Stimulated activated naive CD8-positive, alpha-beta T cell treated with anti-CD3 and anti-CD28 coated beads, Interleukin-15, Interleukin-2, amounts not matched to agents 100 ng/mL and 50 ng/mL, for 24 hours (primary cell): Measurements from ENCODE around the gene CTF1.
A peak's percentile ranks its signal among the peaks of the same experiment; 100 is the strongest.
"Not testable (repeated sequence)": the region's sequence is repeated elsewhere in the genome, so short reads cannot be mapped to it uniquely, and the experiment has no call there.

Experiments
- H3K27ac Mint-ChIP-seq: one replicate; pipeline ENCODE4 v1.8.0; 2021; ENCODE audit warnings: mild to moderate bottlenecking, mixed read lengths
- H3K27me3 Mint-ChIP-seq: one replicate; pipeline ENCODE4 v1.8.0; 2021; ENCODE audit warnings: mixed read lengths
- H3K36me3 Mint-ChIP-seq: one replicate; pipeline ENCODE4 v1.8.0; 2021; ENCODE audit warnings: low read depth, mixed read lengths
- H3K4me1 Mint-ChIP-seq: one replicate; pipeline ENCODE4 v1.8.0; 2021; ENCODE audit warnings: low read depth, mixed read lengths
- H3K4me3 Mint-ChIP-seq: one replicate; pipeline ENCODE4 v1.8.0; 2021; ENCODE audit warnings: mild to moderate bottlenecking, mixed read lengths
- H3K9me3 Mint-ChIP-seq: one replicate; pipeline ENCODE4 v1.8.0; 2021; ENCODE audit warnings: mixed read lengths

Gene CTF1

GRCh38 chr16:30896261-30896888 lies at the start of gene CTF1:
Gene CTF1 (plus strand): TSS chr16:30896614. CDS start chr16:30896644, 30 bp downstream.
- peak within 1 kb of the TSS; percentile 91 for H3K27ac Mint-ChIP-seq
- peaks cover 53% of the 10 kb centered on the region for H3K4me1 Mint-ChIP-seq
- no peaks in the 10 kb centered on the region for H3K9me3 Mint-ChIP-seq
- no peaks in the 10 kb centered on the region for H3K27me3 Mint-ChIP-seq
- peaks cover 3% of the 10 kb centered on the region for H3K36me3 Mint-ChIP-seq
- peak within 1 kb of the TSS; percentile 66 for H3K4me3 Mint-ChIP-seq

- H3K27me3 Mint-ChIP-seq: no peaks in the 10 kb centered on the region
- no peaks in the 10 kb centered on the region for H3K36me3 Mint-ChIP-seq
- H3K27ac Mint-ChIP-seq: no peak overlapping the region
- no peak overlapping the region for H3K4me3 Mint-ChIP-seq
- H3K4me1 Mint-ChIP-seq: peaks cover 13% of the 10 kb centered on the region
- H3K9me3 Mint-ChIP-seq: no peaks in the 10 kb centered on the region
Measured at GRCh38 chr16:30846649-30847402, 49.6 kb upstream of the CTF1 start.

- Mint-ChIP-seq H3K4me3 (no peak overlapping the region), H3K9me3 (no peaks in the 10 kb centered on the region), H3K27ac (no peak overlapping the region), H3K4me1 (peaks cover 2% of the 10 kb centered on the region), H3K27me3 (no peaks in the 10 kb centered on the region), H3K36me3 (no peaks in the 10 kb centered on the region)
Measured at GRCh38 chr16:30850246-30850645, 46.2 kb upstream of the CTF1 start.

- no peaks in the 10 kb centered on the region for H3K4me1 Mint-ChIP-seq
- no peak overlapping the region for H3K4me3 Mint-ChIP-seq
- no peaks in the 10 kb centered on the region for H3K27me3 Mint-ChIP-seq
- H3K27ac Mint-ChIP-seq: no peak overlapping the region
- no peaks in the 10 kb centered on the region for H3K9me3 Mint-ChIP-seq
- no peaks in the 10 kb centered on the region for H3K36me3 Mint-ChIP-seq
Measured at GRCh38 chr16:30853758-30854157, 42.7 kb upstream of the CTF1 start.

GRCh38 chr16:30858111-30858495 lies 38.3 kb upstream of the CTF1 start:
- Mint-ChIP-seq H3K4me1 (no peaks in the 10 kb centered on the region), H3K36me3 (no peaks in the 10 kb centered on the region), H3K27me3 (no peaks in the 10 kb centered on the region), H3K9me3 (no peaks in the 10 kb centered on the region), H3K27ac (no peak overlapping the region), H3K4me3 (no peak overlapping the region)

GRCh38 chr16:30858829-30859423 lies 37.5 kb upstream of the CTF1 start:
- no peaks in the 10 kb centered on the region for H3K36me3 Mint-ChIP-seq
- no peaks in the 10 kb centered on the region for H3K27me3 Mint-ChIP-seq
- no peak overlapping the region for H3K27ac Mint-ChIP-seq
- no peak overlapping the region for H3K4me3 Mint-ChIP-seq
- no peaks in the 10 kb centered on the region for H3K4me1 Mint-ChIP-seq
- H3K9me3 Mint-ChIP-seq: no peaks in the 10 kb centered on the region

- H3K4me3 Mint-ChIP-seq, H3K27me3 Mint-ChIP-seq, H3K4me1 Mint-ChIP-seq, H3K36me3 Mint-ChIP-seq, H3K9me3 Mint-ChIP-seq, H3K27ac Mint-ChIP-seq: not testable (repeated sequence)
Measured at GRCh38 chr16:30860729-30861128, 35.7 kb upstream of the CTF1 start.

- not testable (repeated sequence) for H3K9me3 Mint-ChIP-seq, H3K27ac Mint-ChIP-seq, H3K4me3 Mint-ChIP-seq, H3K27me3 Mint-ChIP-seq, H3K4me1 Mint-ChIP-seq, H3K36me3 Mint-ChIP-seq
Measured at GRCh38 chr16:30863178-30863577, 33.2 kb upstream of the CTF1 start.

- H3K36me3 Mint-ChIP-seq: no peaks in the 10 kb centered on the region
- no peaks in the 10 kb centered on the region for H3K27me3 Mint-ChIP-seq
- no peak overlapping the region for H3K27ac Mint-ChIP-seq
- no peaks in the 10 kb centered on the region for H3K9me3 Mint-ChIP-seq
- H3K4me3 Mint-ChIP-seq: no peak overlapping the region
- H3K4me1 Mint-ChIP-seq: no peaks in the 10 kb centered on the region
Measured at GRCh38 chr16:30866031-30866430, 30.4 kb upstream of the CTF1 start.

- Mint-ChIP-seq H3K9me3 (no peaks in the 10 kb centered on the region), H3K4me3 (no peak overlapping the region), H3K36me3 (no peaks in the 10 kb centered on the region), H3K4me1 (peaks cover 3% of the 10 kb centered on the region), H3K27me3 (no peaks in the 10 kb centered on the region), H3K27ac (no peak overlapping the region)
Measured at GRCh38 chr16:30867747-30868146, 28.7 kb upstream of the CTF1 start.

- H3K36me3 Mint-ChIP-seq: peaks cover 4% of the 10 kb centered on the region
- H3K9me3 Mint-ChIP-seq: no peaks in the 10 kb centered on the region
- no peaks in the 10 kb centered on the region for H3K27me3 Mint-ChIP-seq
- no peak overlapping the region for H3K4me3 Mint-ChIP-seq
- no peak overlapping the region for H3K27ac Mint-ChIP-seq
- peaks cover 21% of the 10 kb centered on the region for H3K4me1 Mint-ChIP-seq
Measured at GRCh38 chr16:30870904-30871303, 25.5 kb upstream of the CTF1 start.

GRCh38 chr16:30874244-30874820 lies 22.1 kb upstream of the CTF1 start:
- peaks cover 35% of the 10 kb centered on the region for H3K4me1 Mint-ChIP-seq
- H3K27ac Mint-ChIP-seq: peak overlapping the region; percentile 96
- H3K36me3 Mint-ChIP-seq: peaks cover 20% of the 10 kb centered on the region
- H3K27me3 Mint-ChIP-seq: no peaks in the 10 kb centered on the region
- H3K4me3 Mint-ChIP-seq: peak overlapping the region; percentile 96
- H3K9me3 Mint-ChIP-seq: no peaks in the 10 kb centered on the region

GRCh38 chr16:30874821-30875717 lies 21.3 kb upstream of the CTF1 start:
- Mint-ChIP-seq H3K4me3 (peak overlapping the region; percentile 96), H3K36me3 (peaks cover 20% of the 10 kb centered on the region)

GRCh38 chr16:30875871-30876801 lies 20.3 kb upstream of the CTF1 start:
- peaks cover 35% of the 10 kb centered on the region for H3K4me1 Mint-ChIP-seq

More at GRCh38 chr16:30874821-30875717, 21.3 kb upstream of the CTF1 start:
- no peaks in the 10 kb centered on the region for H3K9me3 Mint-ChIP-seq
- H3K27me3 Mint-ChIP-seq: no peaks in the 10 kb centered on the region
- peak overlapping the region; percentile 96 for H3K27ac Mint-ChIP-seq
- peaks cover 35% of the 10 kb centered on the region for H3K4me1 Mint-ChIP-seq

More at GRCh38 chr16:30875871-30876801, 20.3 kb upstream of the CTF1 start:
- Mint-ChIP-seq H3K27ac (peak overlapping the region; percentile 96), H3K36me3 (peaks cover 20% of the 10 kb centered on the region), H3K27me3 (no peaks in the 10 kb centered on the region), H3K4me3 (peak overlapping the region; percentile 96), H3K9me3 (no peaks in the 10 kb centered on the region)
